Tibial nerve (tissue), 4 donors: ENCODE data around the gene TH.

Source experiments
- CTCF ChIP-seq, 5 experiments: fragments of 200-600 bp in 3 of 5; fragments of 450-650 bp in 2 of 5; sonication (generic) in 3 of 5; IDR thresholded peaks; one replicate each; pipeline ENCODE4 v1.5.1; 2016 to 2019; ENCODE audit warnings: antibody characterized with exemption in 5 of 5, mild to moderate bottlenecking in 3 of 5, moderate library complexity in 2 of 5
- EP300 ChIP-seq, 2 donors: sonication (generic); formaldehyde crosslinking; IDR thresholded peaks; one replicate each; pipeline ENCODE4 v1.6.1; 2017; ENCODE audit warnings: antibody characterized with exemption in 2 of 2, mild to moderate bottlenecking in 1 of 2
- POLR2A ChIP-seq, 2 donors: fragments of 450-650 bp; IDR thresholded peaks; one replicate each; pipeline ENCODE4 v1.6.1; 2017; ENCODE audit warnings: antibody characterized with exemption in 2 of 2, mild to moderate bottlenecking in 2 of 2, moderate library complexity in 2 of 2

GRCh38 chr11:2190657-2191471, 19.2 kb upstream of the TH start:
- TF ChIP-seq CTCF (IDR thresholded peaks at IDR 0.05) = no peak
- no peak for TF ChIP-seq POLR2A (IDR thresholded peaks at IDR 0.05)
- no peak for TF ChIP-seq EP300 (IDR thresholded peaks at IDR 0.05)
